CD4-positive, alpha-beta T cell treated with Interleukin-6 at 100 ng/mL for 8 hours (primary cell): ENCODE measurements around the gene GRAMD2A.

Source experiments
- DNase-seq: peaks from one replicate; pipeline ENCODE4 v3.0.0-alpha.2; 2020; ENCODE audit warnings: mixed read lengths, low spot score

The GRAMD2A gene

DNA sequence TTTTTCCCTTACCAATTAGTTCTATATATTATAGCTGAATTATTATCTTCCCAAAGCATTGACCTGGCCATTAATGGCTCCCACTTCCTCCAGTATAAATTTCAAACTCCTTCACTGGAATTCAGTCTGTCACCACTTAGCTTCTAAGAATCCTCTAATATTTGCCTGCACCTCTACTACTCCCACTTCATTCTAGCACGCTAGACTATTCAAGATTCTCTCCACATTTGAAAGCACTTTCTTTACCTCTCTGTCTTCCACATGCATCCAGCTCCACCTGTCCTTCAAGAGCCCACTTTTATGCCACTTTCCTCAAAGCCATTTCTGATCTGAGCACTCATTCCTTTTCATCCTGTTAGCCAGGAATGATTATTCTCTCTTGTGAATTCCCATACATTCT is 64.4 kb downstream of the GRAMD2A start:
- no peak for DNase-seq

DNA sequence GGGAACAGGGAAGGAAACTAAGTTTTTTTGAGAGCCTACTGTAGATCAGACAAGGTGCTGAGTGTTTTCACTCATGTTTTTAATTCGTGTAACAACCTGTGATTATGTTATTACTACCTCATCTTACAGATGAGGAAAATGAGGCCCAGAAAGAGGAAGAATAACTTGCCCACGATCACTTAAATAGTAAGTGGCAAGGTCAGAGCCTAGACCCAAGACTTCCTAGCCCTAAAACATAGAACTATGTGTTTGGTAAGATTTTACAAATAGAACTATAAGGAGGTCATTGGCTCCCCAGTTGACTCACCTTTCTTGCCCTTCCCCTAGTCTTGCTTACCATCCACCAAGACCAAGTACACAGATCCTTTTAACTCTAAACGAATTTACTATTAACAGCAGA is 65.7 kb downstream of the GRAMD2A start:
- DNase-seq, result no peak

DNA sequence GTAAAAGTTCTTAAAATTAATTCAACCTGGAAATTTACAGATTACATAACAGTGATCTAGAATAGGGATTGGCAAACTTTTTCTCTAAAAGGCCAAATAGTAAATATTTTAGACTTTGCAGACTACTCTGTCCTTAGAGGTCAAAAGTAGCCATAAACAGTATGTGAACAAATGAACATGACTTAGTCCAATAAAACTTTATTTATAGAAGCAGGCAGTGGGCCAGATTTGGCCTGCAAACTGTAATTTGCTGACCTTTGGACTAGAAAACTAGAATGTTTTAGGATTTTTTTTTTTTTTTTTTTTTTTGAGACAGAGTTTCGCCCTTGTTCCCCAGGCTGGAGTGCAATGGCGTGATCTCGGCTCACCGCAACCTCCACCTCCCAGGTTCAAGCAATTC is 67.3 kb downstream of the GRAMD2A start:
- no peak for DNase-seq

DNA sequence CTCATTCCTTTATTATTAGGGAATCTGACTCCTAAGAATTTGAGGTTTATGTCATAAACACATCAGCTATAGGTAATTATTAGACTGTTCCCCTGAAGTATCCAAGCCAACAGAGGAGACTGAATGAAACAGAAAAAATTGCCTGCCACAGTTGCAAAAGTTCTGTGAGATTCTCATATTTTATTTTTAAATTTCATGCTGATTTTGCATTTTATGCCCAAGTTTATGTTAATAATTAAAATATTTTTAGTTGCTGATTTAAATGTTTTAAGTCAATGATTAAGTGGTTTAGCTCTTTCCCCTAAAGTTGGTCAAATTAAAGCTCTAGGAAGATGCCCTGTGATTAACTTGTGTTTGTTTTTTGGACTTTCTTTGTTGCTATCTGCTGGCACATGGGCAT is 69.2 kb downstream of the GRAMD2A start:
- DNase-seq, result no peak

DNA sequence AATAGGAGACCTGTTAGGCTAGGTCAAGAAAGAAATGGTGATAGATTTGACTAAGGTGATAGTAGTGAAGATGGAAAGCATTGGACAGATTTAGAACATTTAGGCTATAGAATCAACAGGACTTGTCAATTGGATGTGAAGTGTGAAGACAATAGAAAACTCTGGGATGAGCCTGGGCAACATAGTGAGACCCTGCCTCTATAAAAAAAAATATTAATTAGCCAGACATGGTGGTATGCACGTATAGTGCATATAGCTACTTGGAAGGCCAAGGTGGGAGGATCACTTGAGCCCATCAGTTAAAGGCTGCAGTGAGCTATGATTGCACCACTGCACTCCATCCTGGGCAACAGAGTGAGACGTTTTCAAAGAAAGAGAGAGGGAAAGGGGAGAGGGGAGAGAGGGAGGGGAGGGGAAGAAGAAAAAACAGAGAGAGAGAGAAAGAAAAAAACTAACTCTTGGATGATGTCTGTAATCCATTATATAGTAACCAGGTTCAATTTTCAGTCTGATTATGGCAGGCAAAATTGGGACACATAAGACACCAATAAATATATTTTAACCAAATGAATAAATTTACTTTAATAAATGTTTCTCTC is 69.8 kb downstream of the GRAMD2A start:
- DNase-seq, result no peak

DNA sequence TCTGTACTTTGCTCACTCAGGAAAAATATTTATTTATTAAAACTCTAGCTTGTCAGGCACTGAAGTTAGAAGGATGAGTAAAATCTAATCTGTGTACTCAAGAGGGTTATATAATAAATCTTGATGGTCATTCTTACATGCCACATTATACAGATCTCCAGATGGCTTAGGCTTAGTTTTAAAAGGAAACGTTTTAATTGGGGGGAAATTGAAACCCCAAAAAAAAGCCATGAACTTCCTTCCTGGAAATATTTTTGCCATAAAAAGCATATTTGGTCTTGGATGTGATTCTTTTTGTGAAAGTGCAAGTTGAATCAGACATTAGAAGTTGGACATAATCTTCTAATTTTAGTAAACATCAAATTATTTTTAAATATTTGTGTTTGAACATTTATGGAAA is 73.4 kb downstream of the GRAMD2A start:
- DNase-seq, result no peak

DNA sequence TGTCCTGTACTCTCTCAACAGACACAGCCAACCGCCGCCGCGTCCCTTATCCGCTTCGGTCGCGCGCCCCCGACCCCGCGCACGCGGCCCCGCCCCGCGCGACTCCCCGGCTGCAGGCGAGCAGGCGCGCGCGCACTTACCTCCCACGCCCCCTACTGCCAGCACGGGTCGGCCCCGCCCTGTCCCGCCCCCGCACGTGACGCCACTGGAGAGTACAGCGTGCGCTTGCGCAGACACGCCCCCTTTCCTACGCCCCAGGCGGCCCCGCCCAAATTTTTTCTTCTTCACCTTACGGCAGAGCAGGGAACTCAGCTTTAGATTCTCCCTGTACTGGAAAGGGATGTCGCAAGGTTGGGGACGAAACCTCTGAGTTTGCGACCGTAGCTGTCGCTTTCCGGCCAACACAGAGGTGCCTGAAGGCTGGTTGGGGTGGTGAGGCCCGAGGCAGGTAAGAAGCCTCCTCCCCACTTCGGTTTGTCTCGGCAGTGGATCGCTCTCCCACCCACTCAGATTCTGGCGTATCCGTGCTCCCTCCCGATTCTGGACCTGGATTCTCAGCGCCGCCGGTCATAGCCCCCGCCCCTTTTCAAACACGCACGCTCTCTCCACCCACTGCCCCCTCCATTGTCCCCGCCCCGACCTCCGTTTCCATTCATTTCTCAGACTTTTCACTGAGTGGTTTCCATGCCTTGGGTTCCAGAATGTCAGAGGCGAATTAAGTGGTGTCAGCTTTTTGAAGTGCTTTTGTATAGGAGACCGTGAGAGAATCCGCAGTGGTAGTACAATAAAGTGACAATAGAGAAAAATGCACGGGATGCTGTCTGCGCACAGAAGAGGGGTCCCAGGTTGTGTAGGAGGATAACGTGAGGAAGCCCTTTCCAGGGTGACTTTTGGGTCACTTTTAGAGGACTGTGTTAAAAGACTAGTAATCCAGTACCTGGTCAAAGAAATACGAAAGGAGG is 79.3 kb downstream of the GRAMD2A start, which contains the start of the genes MYO9A and SENP8:
Gene MYO9A (minus strand): TSS at position 134 of the 962 bp plus-strand sequence. CDS start 71,587 bp downstream, outside the sequence.
Gene SENP8 (plus strand): TSS at position 387 of the 962 bp plus-strand sequence. CDS start 21,221 bp downstream, outside the sequence.
- DNase-seq, result peak; percentile 98

DNA sequence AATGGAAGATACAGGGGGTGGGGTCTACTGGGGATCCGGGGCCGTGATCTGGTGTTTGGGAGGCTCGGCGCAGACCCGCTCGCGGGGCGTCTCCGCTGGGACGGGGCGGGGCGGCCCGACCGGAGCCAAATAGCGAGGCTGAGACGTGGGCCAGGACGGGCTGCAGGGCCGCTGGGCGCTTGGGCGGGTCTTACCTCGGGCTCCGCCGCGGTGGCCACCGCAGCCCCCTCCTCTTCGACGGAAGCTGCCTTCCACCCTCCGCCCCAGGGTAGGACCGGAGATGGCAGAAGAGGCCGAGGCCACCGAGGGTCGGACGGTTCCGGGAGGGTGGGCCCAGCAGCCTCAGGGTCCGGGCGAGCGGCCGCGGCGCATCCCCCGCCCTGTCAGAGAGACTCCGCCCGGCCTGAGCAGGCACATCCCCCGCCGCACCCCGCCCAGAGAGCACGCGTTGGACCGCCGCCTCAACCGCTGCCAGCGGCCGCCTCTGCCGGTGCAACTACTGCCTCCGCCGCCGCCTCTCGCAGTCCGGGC is 80.0 kb downstream of the GRAMD2A start:
- peak; percentile 44 for DNase-seq

DNA sequence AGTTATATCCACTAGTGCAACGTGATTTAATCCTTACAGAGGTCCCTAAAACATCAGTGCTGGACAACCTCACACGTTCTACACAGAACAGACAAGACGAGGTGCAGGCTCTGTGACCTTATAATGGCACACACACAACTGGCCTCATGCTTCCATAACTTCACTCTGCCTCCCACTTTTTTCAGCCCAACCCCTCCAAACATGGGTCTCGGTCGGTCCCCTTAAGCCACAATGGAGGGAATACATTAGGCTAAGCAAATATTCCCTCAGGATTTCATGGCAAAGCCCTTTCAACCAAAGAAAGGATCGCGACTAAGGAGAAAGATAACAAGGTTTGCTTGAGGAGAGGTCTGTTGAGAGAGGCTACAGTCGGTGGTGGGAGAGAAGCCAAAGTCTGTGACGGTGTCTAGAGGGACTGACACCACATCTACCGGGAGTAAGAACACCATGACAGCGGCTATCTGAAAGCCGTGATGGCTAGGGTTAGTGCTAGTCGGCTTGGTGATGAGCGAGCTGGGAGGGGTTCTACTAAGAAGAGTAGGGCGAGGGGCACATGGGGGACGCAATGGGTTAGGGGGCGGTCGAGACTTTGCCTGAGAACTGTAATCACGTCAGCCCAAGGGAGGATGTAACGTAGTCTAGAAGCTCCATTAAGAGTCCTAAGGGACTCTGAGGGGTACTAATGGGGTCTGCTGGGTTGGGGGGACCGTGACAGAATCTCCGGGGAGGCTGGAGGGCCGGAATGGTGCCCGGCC is 80.7 kb downstream of the GRAMD2A start:
- peak; percentile 3 for DNase-seq

DNA sequence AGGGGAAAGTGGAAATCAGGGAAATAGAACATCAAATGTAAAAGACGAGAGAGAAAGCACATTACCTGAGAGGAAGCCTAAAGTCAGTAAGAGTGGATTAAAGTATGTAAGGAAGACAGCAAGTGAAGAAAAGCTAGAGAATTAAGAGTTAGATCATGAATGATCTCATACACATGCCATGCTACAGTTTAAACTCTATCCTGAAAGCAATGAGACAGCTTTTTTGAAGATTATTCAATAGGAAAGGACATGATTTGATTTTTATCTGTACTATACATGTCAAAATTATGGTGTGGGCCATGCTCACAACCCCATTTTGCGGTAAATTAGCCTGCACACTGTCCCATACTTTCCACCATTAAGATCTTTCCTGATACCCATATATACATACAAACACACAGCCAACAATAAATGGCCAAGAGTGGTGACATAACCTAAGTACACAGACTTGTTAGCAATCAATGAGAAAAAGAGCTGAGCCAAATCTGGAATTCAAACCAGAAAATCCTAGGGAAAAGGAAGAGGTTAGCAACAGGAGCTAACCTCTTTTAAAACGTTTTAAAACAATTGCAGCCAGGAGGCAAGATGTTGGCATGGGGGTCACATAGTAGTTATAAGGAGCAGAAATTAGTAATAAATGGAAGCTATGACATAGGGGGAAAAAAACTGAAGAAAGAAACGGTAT is 84.1 kb downstream of the GRAMD2A start:
- DNase-seq, result no peak

DNA sequence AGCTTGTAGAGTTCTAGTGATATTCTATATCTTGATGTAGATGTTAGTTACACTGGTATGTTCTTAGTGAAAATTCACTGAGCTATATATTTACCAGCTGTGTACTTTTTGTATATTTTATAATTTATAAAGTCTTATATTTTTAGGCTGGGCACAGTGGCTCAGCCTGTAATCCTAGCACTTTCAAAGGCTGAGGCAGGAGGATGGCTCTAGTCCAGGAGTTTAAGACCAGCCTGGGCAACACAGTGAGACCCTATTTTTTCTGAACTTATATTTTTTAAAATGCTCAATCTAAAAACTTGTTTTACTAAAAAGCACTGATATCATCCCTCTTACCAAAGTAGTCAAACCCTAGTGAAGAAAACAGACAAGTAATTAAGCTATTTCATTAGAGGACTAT is 84.8 kb downstream of the GRAMD2A start:
- no peak for DNase-seq

DNA sequence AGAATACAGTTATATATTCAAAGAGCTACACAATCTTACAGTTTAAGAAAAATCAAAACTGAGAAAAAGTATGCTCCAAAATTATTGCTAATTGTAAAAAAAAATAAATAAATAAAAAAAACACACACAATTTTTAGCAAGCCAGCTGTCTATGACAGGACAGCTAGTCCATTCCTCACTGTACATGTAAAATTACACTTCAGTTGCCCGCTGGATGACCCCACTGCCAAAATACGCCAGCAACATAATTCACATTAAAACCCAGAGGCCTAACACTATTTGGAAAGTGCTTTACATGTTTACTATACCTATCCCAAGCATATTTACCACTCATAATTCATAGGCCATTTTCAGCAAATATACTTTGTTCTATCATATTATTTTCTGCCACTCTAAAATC is 85.5 kb downstream of the GRAMD2A start:
- DNase-seq, result no peak

DNA sequence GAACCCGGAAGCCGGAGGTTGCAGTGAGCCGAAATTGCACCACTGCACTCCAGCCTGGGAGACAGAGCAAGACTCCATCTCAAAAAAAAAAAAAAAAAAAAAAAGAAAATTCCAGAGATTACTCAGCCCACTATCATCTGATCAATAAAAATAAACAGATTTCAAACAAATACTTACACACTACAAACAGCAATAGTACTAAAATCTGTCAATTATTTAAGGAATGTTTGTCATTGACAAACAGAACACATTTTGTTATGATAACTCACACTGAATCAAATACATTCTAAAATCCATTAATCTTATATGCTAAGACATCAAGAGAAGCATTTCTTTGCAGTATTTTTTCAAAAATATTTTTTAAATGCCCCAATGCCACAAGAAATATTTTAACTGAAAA is 87.2 kb downstream of the GRAMD2A start:
- no peak for DNase-seq
